DND-41 (cell line): ENCODE measurements around the gene NEGR1.

Experiments
- EZH2 ChIP-seq: IDR thresholded peaks from 3 replicates; pipeline ENCODE4 v1.6.1; 2012; ENCODE audit warnings: borderline replicate concordance, low read depth, mild to moderate bottlenecking, moderate library complexity, low read length, inconsistent platforms; ENCODE audit not compliant: severe bottlenecking
- TF ChIP-seq, protein P1 (sequence below): IDR thresholded peaks from 2 replicates; pipeline ENCODE4 v1.5.1; 2012; ENCODE audit warnings: borderline replicate concordance, low read length, moderate library complexity, mild to moderate bottlenecking; ENCODE audit not compliant: poor library complexity, severe bottlenecking; ENCODE audit errors: extremely low read depth

DNA sequence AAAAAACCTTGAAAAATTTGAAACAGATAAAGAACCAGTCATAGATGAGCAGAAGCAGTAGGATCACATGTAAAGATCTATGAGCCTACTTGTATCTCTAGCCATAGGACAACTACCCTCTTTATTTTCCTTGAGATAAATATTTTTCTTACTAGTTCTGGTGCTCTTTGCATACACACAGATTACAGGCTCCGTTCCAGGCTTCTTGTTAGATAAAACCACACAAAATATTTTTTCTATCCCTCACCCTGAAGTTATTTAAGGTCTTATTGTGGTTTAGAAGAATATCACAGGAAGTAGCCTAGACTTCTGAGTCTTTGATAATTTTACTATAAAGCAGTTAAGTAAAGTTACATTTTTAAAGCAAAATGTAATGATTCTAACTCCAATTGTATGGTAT lies 512.2 kb downstream of the NEGR1 start:
- TF ChIP-seq, protein P1, sequence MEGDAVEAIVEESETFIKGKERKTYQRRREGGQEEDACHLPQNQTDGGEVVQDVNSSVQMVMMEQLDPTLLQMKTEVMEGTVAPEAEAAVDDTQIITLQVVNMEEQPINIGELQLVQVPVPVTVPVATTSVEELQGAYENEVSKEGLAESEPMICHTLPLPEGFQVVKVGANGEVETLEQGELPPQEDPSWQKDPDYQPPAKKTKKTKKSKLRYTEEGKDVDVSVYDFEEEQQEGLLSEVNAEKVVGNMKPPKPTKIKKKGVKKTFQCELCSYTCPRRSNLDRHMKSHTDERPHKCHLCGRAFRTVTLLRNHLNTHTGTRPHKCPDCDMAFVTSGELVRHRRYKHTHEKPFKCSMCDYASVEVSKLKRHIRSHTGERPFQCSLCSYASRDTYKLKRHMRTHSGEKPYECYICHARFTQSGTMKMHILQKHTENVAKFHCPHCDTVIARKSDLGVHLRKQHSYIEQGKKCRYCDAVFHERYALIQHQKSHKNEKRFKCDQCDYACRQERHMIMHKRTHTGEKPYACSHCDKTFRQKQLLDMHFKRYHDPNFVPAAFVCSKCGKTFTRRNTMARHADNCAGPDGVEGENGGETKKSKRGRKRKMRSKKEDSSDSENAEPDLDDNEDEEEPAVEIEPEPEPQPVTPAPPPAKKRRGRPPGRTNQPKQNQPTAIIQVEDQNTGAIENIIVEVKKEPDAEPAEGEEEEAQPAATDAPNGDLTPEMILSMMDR = no peak
- no peak for TF ChIP-seq EZH2
